Spinal cord (tissue), 10 donors: Measurements from ENCODE around the gene NRG3. TPM values are rescaled to one million over a fixed set of nuclear protein-coding genes. Genes with fewer than 3 reads are reported as not detected.

Source experiments
- DNase-seq, 6 donors: peaks; one replicate each; pipeline versions ENCODE4 v3.0.0 to v3.0.0-alpha.2; 2013 to 2015; ENCODE audit warnings: low spot score in 6 of 6, low read depth in 4 of 6
- H3K27ac ChIP-seq: one replicate; pipeline ENCODE4 v1.5.1; 2013; ENCODE audit warnings: low read depth, low read length, control low read depth
- H3K27me3 ChIP-seq: one replicate; pipeline ENCODE4 v1.6.1; 2013; ENCODE audit warnings: low read length; ENCODE audit not compliant: control insufficient read depth, insufficient read depth
- H3K36me3 ChIP-seq: one replicate; pipeline ENCODE4 v1.6.1; 2013; ENCODE audit warnings: low read length; ENCODE audit not compliant: control insufficient read depth, insufficient read depth
- H3K4me1 ChIP-seq: one replicate; pipeline ENCODE4 v1.6.1; 2013; ENCODE audit warnings: low read length; ENCODE audit not compliant: control insufficient read depth, insufficient read depth
- H3K4me3 ChIP-seq: one replicate; pipeline ENCODE4 v1.5.1; 2013; ENCODE audit warnings: low read depth, low read length, control low read depth
- H3K9me3 ChIP-seq: one replicate; pipeline ENCODE4 v1.6.1; 2013; ENCODE audit warnings: low read length; ENCODE audit not compliant: control insufficient read depth, insufficient read depth
- WGBS: methylation state at CpG from one replicate; pipeline ENCODE4 v1.1.5; 2013; ENCODE audit warnings: missing lambda C conversion rate; ENCODE audit not compliant: insufficient coverage; 5-methylcytosine and 5-hydroxymethylcytosine counted together
- polyA plus RNA-seq, 2 donors: library from polyadenylated mRNA; unstranded; fragments of 120-200 nt; gene quantifications; one replicate each; pipeline ENCODE4 v1.2.1, GENCODE V29; 2013; ENCODE audit not compliant: insufficient read length in 2 of 2
- total RNA-seq, 2 donors: library from RNA; depleted of rRNA in 1 of 2; stranded (reverse); fragments of 120-200 nt in 1 of 2; fragments of >200 nt in 1 of 2; gene quantifications; one replicate each; pipeline versions ENCODE4 v1.2.3 to v1.2.4, GENCODE V29; 2013 to 2014
- donor health status: healthy.

NRG3 gene
- total and polyA plus RNA-seq, 4 donors: 10.2 to 53.9 (median 33.6) TPM

- WGBS: 85% methylated on average over 3 of the region's 3 CpGs
- no peak overlapping the region for H3K4me3 ChIP-seq
Observed at GRCh38 chr10:82506680-82507376, 631.8 kb downstream of the NRG3 start.

GRCh38 chr10:82515256-82515655, 640.3 kb downstream of the NRG3 start:
- H3K4me1 ChIP-seq: no peaks in the 10 kb centered on the region
- H3K27me3 ChIP-seq: no peaks in the 10 kb centered on the region
- no peaks in the 10 kb centered on the region for H3K36me3 ChIP-seq
- no peaks in the 10 kb centered on the region for H3K9me3 ChIP-seq
- H3K27ac ChIP-seq: no peak overlapping the region
- WGBS: no CpG with 5 or more reads among the region's 1 CpG
- no peak overlapping the region for H3K4me3 ChIP-seq
- DNase-seq: no peak

More at GRCh38 chr10:82506680-82507376, 631.8 kb downstream of the NRG3 start:
- Histone ChIP-seq H3K4me1 (no peaks in the 10 kb centered on the region), H3K36me3 (no peaks in the 10 kb centered on the region), H3K9me3 (no peaks in the 10 kb centered on the region), H3K27ac (no peak overlapping the region), H3K27me3 (no peaks in the 10 kb centered on the region)
- DNase-seq: peak in 1 of 6 donors; percentile 20

GRCh38 chr10:82529062-82529461, 654.1 kb downstream of the NRG3 start:
- WGBS: 67% methylated on average over 2 of the region's 4 CpGs
- H3K4me3 ChIP-seq: no peak overlapping the region
- H3K27me3 ChIP-seq: no peaks in the 10 kb centered on the region
- H3K4me1 ChIP-seq: no peaks in the 10 kb centered on the region
- H3K36me3 ChIP-seq: no peaks in the 10 kb centered on the region
- H3K9me3 ChIP-seq: no peaks in the 10 kb centered on the region
- H3K27ac ChIP-seq: no peak overlapping the region
- no peak for DNase-seq

GRCh38 chr10:82535457-82535856, 660.5 kb downstream of the NRG3 start:
- 60% methylated on average over 1 of the region's 3 CpGs for WGBS
- Histone ChIP-seq H3K27ac (no peak overlapping the region), H3K4me1 (no peaks in the 10 kb centered on the region), H3K27me3 (no peaks in the 10 kb centered on the region), H3K9me3 (no peaks in the 10 kb centered on the region), H3K4me3 (no peak overlapping the region), H3K36me3 (no peaks in the 10 kb centered on the region)
- DNase-seq: no peak

- no peaks in the 10 kb centered on the region for H3K9me3 ChIP-seq
- no peaks in the 10 kb centered on the region for H3K27me3 ChIP-seq
- H3K4me1 ChIP-seq: no peaks in the 10 kb centered on the region
- H3K27ac ChIP-seq: no peak overlapping the region
- no peaks in the 10 kb centered on the region for H3K36me3 ChIP-seq
- H3K4me3 ChIP-seq: no peak overlapping the region
- no peak for DNase-seq
Observed at GRCh38 chr10:82536668-82537067, 661.7 kb downstream of the NRG3 start.

GRCh38 chr10:82538272-82538671, 663.3 kb downstream of the NRG3 start:
- Histone ChIP-seq H3K27ac (no peak overlapping the region), H3K4me3 (no peak overlapping the region), H3K36me3 (no peaks in the 10 kb centered on the region), H3K4me1 (no peaks in the 10 kb centered on the region), H3K9me3 (no peaks in the 10 kb centered on the region), H3K27me3 (no peaks in the 10 kb centered on the region)
- DNase-seq: no peak
- no CpG with 5 or more reads among the region's 1 CpG for WGBS

GRCh38 chr10:82543631-82544030, 668.6 kb downstream of the NRG3 start:
- DNase-seq: peak in 1 of 6 donors; percentile 13
- Histone ChIP-seq H3K36me3 (no peaks in the 10 kb centered on the region), H3K4me3 (no peak overlapping the region), H3K9me3 (no peaks in the 10 kb centered on the region), H3K27me3 (no peaks in the 10 kb centered on the region), H3K27ac (no peak overlapping the region), H3K4me1 (no peaks in the 10 kb centered on the region)
- WGBS: 80% methylated on average over 2 of the region's 2 CpGs

GRCh38 chr10:82544377-82544776, 669.4 kb downstream of the NRG3 start:
- WGBS: no CpG with 5 or more reads among the region's 1 CpG
- H3K4me3 ChIP-seq: no peak overlapping the region
- H3K36me3 ChIP-seq: no peaks in the 10 kb centered on the region
- H3K9me3 ChIP-seq: no peaks in the 10 kb centered on the region
- H3K27ac ChIP-seq: no peak overlapping the region
- no peaks in the 10 kb centered on the region for H3K4me1 ChIP-seq
- H3K27me3 ChIP-seq: no peaks in the 10 kb centered on the region
- no peak for DNase-seq

- no peaks in the 10 kb centered on the region for H3K9me3 ChIP-seq
Observed at GRCh38 chr10:82551506-82551905, 676.5 kb downstream of the NRG3 start.

GRCh38 chr10:82552267-82552666, 677.3 kb downstream of the NRG3 start:
- Histone ChIP-seq H3K36me3 (no peaks in the 10 kb centered on the region), H3K27me3 (no peaks in the 10 kb centered on the region), H3K9me3 (no peaks in the 10 kb centered on the region), H3K4me3 (no peak overlapping the region), H3K27ac (no peak overlapping the region), H3K4me1 (no peaks in the 10 kb centered on the region)
- no CpG with 5 or more reads among the region's 1 CpG for whole genome bisulfite sequencing
- DNase-seq: no peak

More at GRCh38 chr10:82551506-82551905, 676.5 kb downstream of the NRG3 start:
- DNase-seq: no peak
- no peaks in the 10 kb centered on the region for H3K36me3 ChIP-seq
- no peak overlapping the region for H3K27ac ChIP-seq
- H3K4me1 ChIP-seq: no peaks in the 10 kb centered on the region
- WGBS: 100% methylated on average over 1 of the region's 3 CpGs
- no peak overlapping the region for H3K4me3 ChIP-seq
- H3K27me3 ChIP-seq: no peaks in the 10 kb centered on the region
